GM06990 (cell line): ENCODE measurements around the gene SOX9.

Experiments
- DNase-seq: peaks from one replicate; pipeline ENCODE4 v3.0.0-alpha.2; 2011; ENCODE audit not compliant: insufficient read length; ENCODE audit errors: extremely low read depth
- H3K27me3 ChIP-seq: replicated peaks from 2 replicates; pipeline ENCODE4 v1.6.0; 2011; ENCODE audit warnings: low read length; ENCODE audit not compliant: control insufficient read depth, insufficient read depth
- H3K36me3 ChIP-seq: 2 replicates; pipeline ENCODE4 v1.5.1; 2011; ENCODE audit warnings: low read length; ENCODE audit not compliant: control insufficient read depth, insufficient read depth
- H3K4me3 ChIP-seq: replicated peaks from 2 replicates; pipeline ENCODE4 v1.5.1; 2011; ENCODE audit warnings: low read depth, mild to moderate bottlenecking, control low read depth, low read length
- TF ChIP-seq, protein P1 (sequence below): IDR thresholded peaks from 2 replicates; pipeline ENCODE4 v1.5.1; 2011; ENCODE audit warnings: low read length, control low read depth, mild to moderate bottlenecking, inconsistent platforms; ENCODE audit not compliant: insufficient read depth, poor library complexity, severe bottlenecking

Gene SOX9

GRCh38 chr17:72095316-72095715 lies 25.5 kb upstream of the SOX9 start:
- no peak for DNase-seq
- TF ChIP-seq, protein P1, sequence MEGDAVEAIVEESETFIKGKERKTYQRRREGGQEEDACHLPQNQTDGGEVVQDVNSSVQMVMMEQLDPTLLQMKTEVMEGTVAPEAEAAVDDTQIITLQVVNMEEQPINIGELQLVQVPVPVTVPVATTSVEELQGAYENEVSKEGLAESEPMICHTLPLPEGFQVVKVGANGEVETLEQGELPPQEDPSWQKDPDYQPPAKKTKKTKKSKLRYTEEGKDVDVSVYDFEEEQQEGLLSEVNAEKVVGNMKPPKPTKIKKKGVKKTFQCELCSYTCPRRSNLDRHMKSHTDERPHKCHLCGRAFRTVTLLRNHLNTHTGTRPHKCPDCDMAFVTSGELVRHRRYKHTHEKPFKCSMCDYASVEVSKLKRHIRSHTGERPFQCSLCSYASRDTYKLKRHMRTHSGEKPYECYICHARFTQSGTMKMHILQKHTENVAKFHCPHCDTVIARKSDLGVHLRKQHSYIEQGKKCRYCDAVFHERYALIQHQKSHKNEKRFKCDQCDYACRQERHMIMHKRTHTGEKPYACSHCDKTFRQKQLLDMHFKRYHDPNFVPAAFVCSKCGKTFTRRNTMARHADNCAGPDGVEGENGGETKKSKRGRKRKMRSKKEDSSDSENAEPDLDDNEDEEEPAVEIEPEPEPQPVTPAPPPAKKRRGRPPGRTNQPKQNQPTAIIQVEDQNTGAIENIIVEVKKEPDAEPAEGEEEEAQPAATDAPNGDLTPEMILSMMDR = no peak

DNA sequence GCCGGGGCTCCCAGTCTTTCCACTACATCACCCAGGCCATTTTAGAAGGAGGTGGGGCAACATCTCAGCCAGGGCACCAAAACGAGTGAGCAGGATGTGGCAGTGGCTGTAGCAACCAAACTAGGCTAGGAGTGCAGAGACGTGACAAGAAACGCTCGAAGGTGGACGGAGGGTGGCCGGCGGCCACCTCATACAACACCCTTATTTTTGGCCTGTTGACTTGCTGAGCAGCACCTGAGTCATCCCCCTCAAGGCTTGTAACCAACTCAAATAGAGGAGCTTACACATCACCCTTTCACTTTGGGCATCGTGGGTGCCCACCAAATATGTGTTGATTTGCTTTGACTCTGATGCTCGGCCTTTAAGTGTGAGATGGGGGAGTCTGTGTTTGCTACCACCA lies 23.7 kb upstream of the SOX9 start:
- TF ChIP-seq, protein P1 = no peak
- Histone ChIP-seq H3K4me3 (no peak overlapping the region), H3K27me3 (no peaks in the 10 kb centered on the region), H3K36me3 (no peaks in the 10 kb centered on the region)
- no peak for DNase-seq

More at GRCh38 chr17:72095316-72095715, 25.5 kb upstream of the SOX9 start:
- H3K27me3 ChIP-seq = no peaks in the 10 kb centered on the region
- no peaks in the 10 kb centered on the region for H3K36me3 ChIP-seq
- H3K4me3 ChIP-seq = no peak overlapping the region

DNA sequence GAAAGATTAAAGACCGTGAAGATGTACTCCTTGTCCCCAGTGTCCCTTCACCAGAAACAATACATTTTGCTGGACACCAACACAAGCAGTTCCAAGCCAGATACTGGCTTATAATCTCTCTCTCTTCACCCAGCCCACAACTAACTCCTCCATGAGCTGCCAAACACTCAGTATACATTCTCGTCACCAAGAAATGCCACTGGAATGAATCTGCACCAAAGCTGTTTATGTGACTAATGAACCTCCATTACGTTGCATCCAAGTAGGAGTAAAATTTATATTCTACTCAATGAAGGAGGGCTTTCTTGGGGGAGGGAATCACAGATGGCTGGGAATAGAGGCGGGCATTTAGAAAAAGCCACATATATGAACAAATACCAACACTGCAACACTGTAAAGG lies 20.9 kb upstream of the SOX9 start:
- TF ChIP-seq, protein P1 = no peak
- Histone ChIP-seq H3K4me3 (no peak overlapping the region), H3K27me3 (no peaks in the 10 kb centered on the region), H3K36me3 (no peaks in the 10 kb centered on the region)
- no peak for DNase-seq

- Histone ChIP-seq H3K27me3 (no peaks in the 10 kb centered on the region), H3K36me3 (no peaks in the 10 kb centered on the region), H3K4me3 (no peak overlapping the region)
- TF ChIP-seq, protein P1 = no peak
- DNase-seq = no peak
Measured at GRCh38 chr17:72100470-72100869, 20.4 kb upstream of the SOX9 start.

DNA sequence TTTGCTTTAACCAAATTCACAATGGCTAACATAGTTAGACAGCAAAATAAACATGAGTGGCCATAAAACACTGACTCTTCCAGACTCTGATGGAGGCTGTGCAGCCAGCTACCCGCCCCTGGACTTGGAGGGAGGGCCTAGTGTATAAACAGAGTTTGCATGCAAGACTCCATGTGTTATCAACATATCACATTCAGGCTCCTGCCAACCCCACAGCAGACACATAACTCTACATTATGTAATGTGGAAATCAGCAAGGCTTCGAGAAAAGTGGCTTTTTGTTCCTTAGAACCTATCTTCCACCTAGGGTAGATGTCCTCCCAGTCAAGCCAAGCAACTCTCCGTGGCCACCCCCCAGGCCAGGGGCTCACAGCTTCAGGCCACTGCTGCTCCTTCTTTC lies 19.3 kb upstream of the SOX9 start:
- TF ChIP-seq, protein P1 = no peak
- no peak for DNase-seq
- Histone ChIP-seq H3K4me3 (no peak overlapping the region), H3K27me3 (no peaks in the 10 kb centered on the region), H3K36me3 (no peaks in the 10 kb centered on the region)

DNA sequence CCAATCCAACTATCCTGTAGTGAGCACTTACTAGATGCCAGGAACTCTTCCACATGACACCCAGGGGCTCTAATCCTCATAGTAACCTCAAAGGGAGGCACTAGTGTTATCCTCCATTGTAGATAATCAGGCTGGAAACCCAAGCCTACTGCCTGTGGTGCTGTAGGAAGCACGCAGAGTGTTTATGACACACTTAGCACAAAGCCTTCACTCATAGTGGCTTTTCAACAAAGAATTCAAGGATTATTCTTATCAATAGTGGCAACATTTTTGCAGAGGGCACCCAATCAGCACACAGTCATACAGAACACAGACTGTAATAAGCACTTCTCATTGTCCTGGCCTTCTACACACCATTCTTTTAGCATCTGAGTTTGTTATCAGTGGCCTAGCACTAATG lies 18.5 kb upstream of the SOX9 start:
- no peak overlapping the region for H3K4me3 ChIP-seq
- DNase-seq = no peak
- TF ChIP-seq, protein P1 = no peak
- no peaks in the 10 kb centered on the region for H3K36me3 ChIP-seq
- H3K27me3 ChIP-seq = no peaks in the 10 kb centered on the region
